ENCODE measurements around the gene ZNF385C.
A peak's percentile ranks its signal among the peaks of the same experiment; 100 is the strongest.
"Not testable (repeated sequence)": the region's sequence is repeated elsewhere in the genome, so short reads cannot be mapped to it uniquely, and the experiment has no call there.

Gene ZNF385C

DNA sequence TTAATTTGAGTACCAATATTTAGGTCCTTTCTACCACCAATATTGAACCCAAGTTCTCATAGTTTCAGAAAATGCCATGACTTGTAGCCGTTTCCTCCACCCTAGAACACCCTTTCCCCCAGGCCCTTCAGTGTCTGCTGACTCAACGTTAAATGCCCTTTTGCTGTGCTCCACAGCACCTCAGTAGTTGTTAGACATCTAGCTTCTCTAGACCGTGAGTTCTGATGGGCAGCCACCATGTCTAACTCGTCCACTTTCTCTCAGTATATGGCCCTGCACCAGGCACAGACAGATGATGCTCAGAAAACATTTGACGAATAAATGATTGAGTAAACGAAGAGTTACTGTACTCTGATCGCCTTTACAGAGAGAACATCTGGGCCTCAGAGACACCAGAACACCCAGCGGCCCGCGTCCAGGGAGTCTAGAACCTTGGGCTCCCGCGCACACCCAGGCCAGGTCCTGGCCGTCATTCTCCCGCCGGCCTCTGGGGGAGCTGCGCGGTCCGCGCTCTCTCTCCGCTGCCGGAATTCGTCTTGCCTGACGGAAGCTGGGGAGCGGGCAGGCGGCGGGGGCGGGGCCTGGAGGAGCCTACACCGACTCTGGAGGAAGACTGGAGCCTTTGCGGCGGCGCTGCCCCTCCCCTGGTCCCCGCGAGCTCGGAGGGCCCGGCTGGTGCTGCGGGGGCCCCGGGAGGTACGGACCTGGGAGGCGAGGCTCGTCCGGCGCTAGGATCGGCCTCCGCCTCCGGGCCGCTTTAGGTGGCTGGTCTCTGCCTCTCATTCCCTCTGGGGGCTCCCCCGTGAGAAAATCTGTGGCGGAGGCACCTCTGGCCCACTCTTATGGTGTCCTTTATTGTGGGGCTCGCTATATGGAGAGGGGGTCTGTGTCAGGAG, 78.5 kb downstream of the ZNF385C start, which contains the start of gene NKIRAS2:
Gene NKIRAS2, plus strand, starts transcription at position 582 of the 896 bp plus-strand sequence. CDS start 1,488 bp downstream, outside the sequence.
- Mint-ChIP-seq H3K27ac (peak within 1 kb of the TSS; percentile 88), H3K9me3 (peaks cover 2% of the 10 kb centered on the region), H3K4me1 (ENCODE audit: low read depth) (peaks cover 60% of the 10 kb centered on the region), H3K36me3 (ENCODE audit: low read depth) (peaks cover 72% of the 10 kb centered on the region), H3K27me3 (no peaks in the 10 kb centered on the region), H3K4me3 (peak within 1 kb of the TSS; percentile 97)
- peak; percentile 95 for DNase-seq

DNA sequence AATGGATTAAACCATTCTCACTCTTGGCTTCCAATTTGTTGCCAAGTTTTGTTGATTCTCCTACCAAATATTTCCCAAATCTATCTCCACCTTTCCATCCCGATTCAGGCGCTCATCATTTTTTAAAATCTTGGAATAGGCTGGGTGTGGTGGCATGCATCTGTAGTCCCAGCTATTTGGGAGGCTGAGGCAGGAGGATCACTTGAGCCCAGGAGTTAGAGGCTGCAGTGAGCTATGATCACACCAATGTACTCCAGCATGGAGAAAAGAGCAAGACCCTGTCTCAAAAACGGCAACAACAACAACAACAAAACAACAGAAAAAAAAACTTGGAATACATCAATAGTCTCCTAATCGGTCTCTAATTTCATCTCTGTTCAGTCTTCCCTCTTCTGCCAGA, 79.3 kb downstream of the ZNF385C start:
- peaks cover 54% of the 10 kb centered on the region for H3K4me1 Mint-ChIP-seq (ENCODE audit: low read depth)
- H3K36me3 Mint-ChIP-seq (ENCODE audit: low read depth) = peaks cover 67% of the 10 kb centered on the region

GRCh38 chr17:42018339-42018738, 79.9 kb downstream of the ZNF385C start:
- peaks cover 57% of the 10 kb centered on the region for H3K4me1 Mint-ChIP-seq (ENCODE audit: low read depth)
- H3K9me3 Mint-ChIP-seq = peaks cover 2% of the 10 kb centered on the region
- H3K36me3 Mint-ChIP-seq (ENCODE audit: low read depth) = peaks cover 67% of the 10 kb centered on the region
- H3K27me3 Mint-ChIP-seq = no peaks in the 10 kb centered on the region
- DNase-seq = no peak
- H3K4me3 Mint-ChIP-seq = peak overlapping the region; percentile 97
- H3K27ac Mint-ChIP-seq = peak overlapping the region; percentile 98

More for the DNA sequence above, 79.3 kb downstream of the ZNF385C start:
- Mint-ChIP-seq H3K27ac (peak overlapping the region; percentile 30), H3K27me3 (no peaks in the 10 kb centered on the region), H3K4me3 (peak overlapping the region; percentile 97), H3K9me3 (peaks cover 2% of the 10 kb centered on the region)
- DNase-seq = no peak

DNA sequence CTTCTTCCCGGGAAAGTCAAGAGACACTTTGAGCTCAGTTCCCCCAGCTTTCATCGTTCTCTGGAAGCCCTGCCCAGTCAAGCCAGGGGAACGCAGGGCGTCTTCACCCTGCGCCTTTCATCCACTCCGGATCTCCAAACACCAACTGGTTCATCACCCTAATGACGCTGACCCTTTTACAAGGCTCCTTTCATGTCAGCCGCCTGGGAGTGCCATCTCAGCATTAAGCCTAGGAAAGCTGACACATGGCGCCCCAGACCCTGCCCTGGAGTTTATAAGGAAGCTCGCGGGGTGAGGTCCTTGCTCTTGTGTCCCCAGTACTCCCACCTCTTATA, 80.4 kb downstream of the ZNF385C start:
- no peak for DNase-seq
- Mint-ChIP-seq H3K36me3 (ENCODE audit: low read depth) (peaks cover 67% of the 10 kb centered on the region), H3K9me3 (peaks cover 2% of the 10 kb centered on the region), H3K4me3 (peak overlapping the region; percentile 97), H3K27me3 (no peaks in the 10 kb centered on the region), H3K4me1 (ENCODE audit: low read depth) (peaks cover 61% of the 10 kb centered on the region), H3K27ac (peak overlapping the region; percentile 98)

GRCh38 chr17:42016941-42017865, 81.1 kb downstream of the ZNF385C start, which contains the start of gene DNAJC7:
Gene DNAJC7, minus strand, starts transcription at chr17:42017439. Its CDS starts 23 bp downstream, at chr17:42017416.
- peaks cover 64% of the 10 kb centered on the region for H3K36me3 Mint-ChIP-seq (ENCODE audit: low read depth)
- H3K9me3 Mint-ChIP-seq = peaks cover 2% of the 10 kb centered on the region
- DNase-seq = peak; percentile 92
- peaks cover 65% of the 10 kb centered on the region for H3K4me1 Mint-ChIP-seq (ENCODE audit: low read depth)
- H3K27ac Mint-ChIP-seq = peak within 1 kb of the TSS; percentile 98
- no peaks in the 10 kb centered on the region for H3K27me3 Mint-ChIP-seq
- H3K4me3 Mint-ChIP-seq = peak within 1 kb of the TSS; percentile 97

GRCh38 chr17:42016411-42016831, 81.9 kb downstream of the ZNF385C start:
- Mint-ChIP-seq H3K27ac (peak overlapping the region; percentile 98), H3K4me3 (peak overlapping the region; percentile 97), H3K27me3 (no peaks in the 10 kb centered on the region), H3K4me1 (ENCODE audit: low read depth) (peaks cover 68% of the 10 kb centered on the region), H3K9me3 (peaks cover 2% of the 10 kb centered on the region), H3K36me3 (ENCODE audit: low read depth) (peaks cover 62% of the 10 kb centered on the region)
- no peak for DNase-seq

DNA sequence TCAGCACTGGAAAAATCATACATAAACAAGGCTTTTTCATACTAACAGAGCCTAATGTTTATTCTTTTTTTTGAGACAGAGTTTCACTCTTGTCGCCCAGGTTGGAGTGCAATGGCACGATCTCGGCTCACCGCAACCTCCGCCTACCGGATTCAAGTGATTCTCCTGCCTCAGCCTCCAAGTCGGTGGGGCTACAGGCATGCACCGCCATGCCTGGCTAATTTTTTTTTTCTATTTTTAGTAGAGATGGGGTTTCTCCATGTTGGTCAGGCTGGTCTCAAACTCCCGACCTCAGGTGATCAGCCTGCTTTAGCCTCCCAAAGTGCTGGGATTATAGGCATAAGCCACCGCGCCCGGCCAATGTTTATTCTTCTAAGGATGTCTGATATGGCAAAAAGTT, 84.5 kb downstream of the ZNF385C start:
- not testable (repeated sequence) for H3K27me3 Mint-ChIP-seq, DNase-seq, H3K4me3 Mint-ChIP-seq, H3K9me3 Mint-ChIP-seq
- Mint-ChIP-seq H3K36me3 (ENCODE audit: low read depth) (peaks cover 73% of the 10 kb centered on the region), H3K4me1 (ENCODE audit: low read depth) (peaks cover 72% of the 10 kb centered on the region), H3K27ac (peak overlapping the region; percentile 68)

DNA sequence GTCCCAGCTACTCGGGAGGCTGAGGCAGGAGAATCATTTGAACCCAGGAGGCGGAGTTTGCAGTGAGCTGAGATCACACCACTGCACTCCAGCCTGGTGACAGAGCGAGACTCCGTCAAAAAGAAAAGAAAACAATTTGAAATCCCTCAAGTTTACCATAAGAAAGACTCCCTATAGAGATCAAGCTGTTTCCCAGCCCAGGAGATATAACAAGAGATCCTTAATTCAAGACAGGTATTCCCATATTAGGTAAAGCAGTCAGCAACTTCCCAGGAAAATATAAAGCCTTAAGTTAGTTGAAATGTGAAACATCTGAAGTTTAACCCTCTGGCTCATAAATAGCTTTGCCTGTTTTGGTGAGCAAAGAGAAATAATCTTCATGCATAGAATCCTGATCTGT, 85.9 kb downstream of the ZNF385C start:
- peak overlapping the region; percentile 27 for H3K27ac Mint-ChIP-seq
- H3K36me3 Mint-ChIP-seq (ENCODE audit: low read depth) = peaks cover 67% of the 10 kb centered on the region
- not testable (repeated sequence) for H3K9me3 Mint-ChIP-seq

GRCh38 chr17:42010898-42011516, 87.3 kb downstream of the ZNF385C start:
- DNase-seq = no peak
- Mint-ChIP-seq H3K36me3 (ENCODE audit: low read depth) (peaks cover 59% of the 10 kb centered on the region), H3K9me3 (no peaks in the 10 kb centered on the region), H3K4me3 (no peak overlapping the region), H3K27ac (peak overlapping the region; percentile 48), H3K27me3 (no peaks in the 10 kb centered on the region), H3K4me1 (ENCODE audit: low read depth) (peaks cover 60% of the 10 kb centered on the region)

More for the DNA sequence above, 85.9 kb downstream of the ZNF385C start:
- peaks cover 60% of the 10 kb centered on the region for H3K4me1 Mint-ChIP-seq (ENCODE audit: low read depth)
- not testable (repeated sequence) for H3K4me3 Mint-ChIP-seq, H3K27me3 Mint-ChIP-seq, DNase-seq

DNA sequence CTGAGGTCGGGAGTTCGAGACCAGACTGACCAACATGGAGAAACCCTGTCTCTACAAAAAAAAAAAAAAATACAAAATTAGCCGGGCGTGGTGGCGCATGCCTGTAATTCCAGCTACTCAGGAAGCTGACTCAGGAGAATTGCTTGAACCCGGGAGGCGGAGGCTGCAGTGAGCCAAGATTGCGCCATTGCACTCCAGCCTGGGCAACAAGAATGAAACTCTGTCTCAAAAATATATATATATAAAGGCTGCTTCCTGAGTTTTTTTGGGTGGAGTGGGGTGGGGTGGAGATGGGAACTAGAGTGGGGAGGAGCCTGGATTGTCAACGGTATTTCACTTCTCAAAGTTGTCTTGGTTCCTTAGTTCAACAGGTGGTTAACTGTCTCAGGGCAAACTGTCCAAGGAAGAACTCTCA, 88.0 kb downstream of the ZNF385C start:
- Mint-ChIP-seq H3K27ac (peak overlapping the region; percentile 48), H3K4me1 (ENCODE audit: low read depth) (peaks cover 55% of the 10 kb centered on the region), H3K36me3 (ENCODE audit: low read depth) (peaks cover 54% of the 10 kb centered on the region)
- not testable (repeated sequence) for H3K27me3 Mint-ChIP-seq, DNase-seq, H3K4me3 Mint-ChIP-seq, H3K9me3 Mint-ChIP-seq

- peaks cover 59% of the 10 kb centered on the region for H3K4me1 Mint-ChIP-seq (ENCODE audit: low read depth)
- no peak overlapping the region for H3K4me3 Mint-ChIP-seq
- H3K27me3 Mint-ChIP-seq = no peaks in the 10 kb centered on the region
- no peak for DNase-seq
- H3K36me3 Mint-ChIP-seq (ENCODE audit: low read depth) = peaks cover 56% of the 10 kb centered on the region
- no peaks in the 10 kb centered on the region for H3K9me3 Mint-ChIP-seq
- H3K27ac Mint-ChIP-seq = peak overlapping the region; percentile 32
These were observed 89.1 kb downstream of the ZNF385C start for GRCh38 chr17:42009170-42009569.

- H3K4me1 Mint-ChIP-seq (ENCODE audit: low read depth) = peaks cover 44% of the 10 kb centered on the region
- no peak overlapping the region for H3K4me3 Mint-ChIP-seq
- DNase-seq = no peak
- H3K36me3 Mint-ChIP-seq (ENCODE audit: low read depth) = peaks cover 67% of the 10 kb centered on the region
- H3K9me3 Mint-ChIP-seq = no peaks in the 10 kb centered on the region
- H3K27ac Mint-ChIP-seq = peak overlapping the region; percentile 75
- H3K27me3 Mint-ChIP-seq = no peaks in the 10 kb centered on the region
These were observed 93.1 kb downstream of the ZNF385C start for GRCh38 chr17:42005166-42005565.

- H3K36me3 Mint-ChIP-seq (ENCODE audit: low read depth) = peaks cover 72% of the 10 kb centered on the region
- H3K9me3 Mint-ChIP-seq = no peaks in the 10 kb centered on the region
- H3K27ac Mint-ChIP-seq = peak overlapping the region; percentile 15
- DNase-seq = no peak
- H3K27me3 Mint-ChIP-seq = no peaks in the 10 kb centered on the region
- H3K4me1 Mint-ChIP-seq (ENCODE audit: low read depth) = peaks cover 30% of the 10 kb centered on the region
- H3K4me3 Mint-ChIP-seq = no peak overlapping the region
These were observed 95.4 kb downstream of the ZNF385C start for GRCh38 chr17:42002792-42003301.
